ENCODE measurements around the gene VMP1. TPM values are rescaled to one million over a fixed set of nuclear protein-coding genes. Genes with fewer than 3 reads are reported as not detected.

Gene VMP1
- total RNA-seq, 1 donor from 2014 or later: 65.0 TPM

- DNase-seq (ENCODE audit: low spot score) (no peak), ATAC-seq (peak; percentile 6)
These were observed 547 bp downstream of the VMP1 start for GRCh38 chr17:59707971-59708430.

GRCh38 chr17:59711936-59712335, 4.5 kb downstream of the VMP1 start:
- DNase-seq (ENCODE audit: low spot score) (no peak), ATAC-seq (no peak)

- ATAC-seq: no peak
- DNase-seq (ENCODE audit: low spot score): no peak
These were observed 5.4 kb downstream of the VMP1 start for GRCh38 chr17:59712862-59713261.

GRCh38 chr17:59714255-59714654, 6.8 kb downstream of the VMP1 start:
- DNase-seq (ENCODE audit: low spot score) (no peak), ATAC-seq (peak; percentile 19)

GRCh38 chr17:59716427-59716826, 9.0 kb downstream of the VMP1 start:
- ATAC-seq (no peak), DNase-seq (ENCODE audit: low spot score) (no peak)

GRCh38 chr17:59719526-59719925, 12.1 kb downstream of the VMP1 start:
- DNase-seq (ENCODE audit: low spot score) (no peak), ATAC-seq (no peak)

GRCh38 chr17:59722623-59723022, 15.2 kb downstream of the VMP1 start:
- DNase-seq (ENCODE audit: low spot score): no peak
- no peak for ATAC-seq

- DNase-seq (ENCODE audit: low spot score): no peak
These were observed 15.6 kb downstream of the VMP1 start for GRCh38 chr17:59723041-59723440.

GRCh38 chr17:59723607-59724006, 16.2 kb downstream of the VMP1 start:
- no peak for ATAC-seq

More at GRCh38 chr17:59723041-59723440, 15.6 kb downstream of the VMP1 start:
- ATAC-seq: no peak

GRCh38 chr17:59725691-59726090, 18.2 kb downstream of the VMP1 start:
- no peak for DNase-seq (ENCODE audit: low spot score)
- ATAC-seq: peak; percentile 71

More at GRCh38 chr17:59723607-59724006, 16.2 kb downstream of the VMP1 start:
- DNase-seq (ENCODE audit: low spot score): no peak

- DNase-seq (ENCODE audit: low spot score): no peak
- ATAC-seq: peak; percentile 27
These were observed 20.5 kb downstream of the VMP1 start for GRCh38 chr17:59727817-59728533.

GRCh38 chr17:59730268-59730834, 22.9 kb downstream of the VMP1 start:
- no peak for ATAC-seq

GRCh38 chr17:59733697-59734096, 26.2 kb downstream of the VMP1 start:
- ATAC-seq (no peak), DNase-seq (ENCODE audit: low spot score) (no peak)

More at GRCh38 chr17:59730268-59730834, 22.9 kb downstream of the VMP1 start:
- DNase-seq (ENCODE audit: low spot score): no peak

- ATAC-seq: no peak
These were observed 26.8 kb downstream of the VMP1 start for GRCh38 chr17:59734226-59734625.

GRCh38 chr17:59737324-59737723, 29.9 kb downstream of the VMP1 start:
- ATAC-seq: no peak

More at GRCh38 chr17:59734226-59734625, 26.8 kb downstream of the VMP1 start:
- no peak for DNase-seq (ENCODE audit: low spot score)

GRCh38 chr17:59743842-59744241, 36.4 kb downstream of the VMP1 start:
- ATAC-seq (no peak), DNase-seq (ENCODE audit: low spot score) (no peak)

More at GRCh38 chr17:59737324-59737723, 29.9 kb downstream of the VMP1 start:
- no peak for DNase-seq (ENCODE audit: low spot score)

- no peak for ATAC-seq
These were observed 37.6 kb downstream of the VMP1 start for GRCh38 chr17:59745040-59745439.

GRCh38 chr17:59746849-59747445, 39.5 kb downstream of the VMP1 start:
- DNase-seq (ENCODE audit: low spot score) (no peak), ATAC-seq (peak; percentile 71)

More at GRCh38 chr17:59745040-59745439, 37.6 kb downstream of the VMP1 start:
- DNase-seq (ENCODE audit: low spot score): no peak

GRCh38 chr17:59748591-59748990, 41.1 kb downstream of the VMP1 start:
- ATAC-seq (no peak), DNase-seq (ENCODE audit: low spot score) (no peak)

- no peak for DNase-seq (ENCODE audit: low spot score)
- ATAC-seq: no peak
These were observed 44.5 kb downstream of the VMP1 start for GRCh38 chr17:59751955-59752413.

GRCh38 chr17:59752446-59752845, 45.0 kb downstream of the VMP1 start:
- DNase-seq (ENCODE audit: low spot score) (no peak), ATAC-seq (no peak)

GRCh38 chr17:59752922-59753321, 45.5 kb downstream of the VMP1 start:
- DNase-seq (ENCODE audit: low spot score) (no peak), ATAC-seq (no peak)

Data from left lobe of liver (tissue), 2 donors.